Coronary artery (tissue), 2 donors: ENCODE results near the gene TRIO.

Source experiments
- DNase-seq: peaks from one replicate; pipeline ENCODE4 v3.0.0-alpha.2; 2017; ENCODE audit warnings: low spot score
- H3K27ac ChIP-seq, 2 donors: fragments of 200-600 bp; sonication (generic); one replicate each; pipeline ENCODE4 v1.5.1; 2016 to 2019
- H3K4me3 ChIP-seq: fragments of 200-600 bp; sonication (generic); 2 replicates; pipeline ENCODE4 v1.5.1; 2016; ENCODE audit warnings: mild to moderate bottlenecking, moderate library complexity
- TF ChIP-seq, protein P1 (sequence below): fragments of 200-600 bp; sonication (generic); IDR thresholded peaks from one replicate; pipeline ENCODE4 v1.5.1; 2019; ENCODE audit warnings: antibody characterized with exemption

Gene TRIO

DNA sequence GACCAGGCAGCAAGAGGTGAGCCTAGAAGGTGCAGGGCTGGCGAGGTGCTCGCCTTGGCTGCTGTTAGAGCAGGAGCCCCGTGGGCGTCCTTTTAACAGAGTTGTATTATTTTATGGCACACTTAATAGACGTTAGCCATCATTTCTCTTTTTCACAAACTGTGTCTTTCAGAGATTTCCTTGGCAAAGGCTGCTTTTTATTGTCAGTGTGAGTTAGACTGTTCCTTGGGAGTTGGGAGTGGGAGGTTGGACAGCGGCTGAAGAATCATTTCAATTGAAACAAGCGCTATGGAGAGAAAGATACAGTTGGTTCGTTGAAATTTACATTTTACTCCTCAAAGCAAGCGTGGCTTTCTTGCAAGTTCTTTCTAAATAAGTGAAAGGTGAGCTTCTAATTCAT is 133.2 kb downstream of the TRIO start:
- no peak overlapping the region for H3K4me3 ChIP-seq
- no peak for DNase-seq
- no peak overlapping the region for H3K27ac ChIP-seq
- TF ChIP-seq, protein P1, sequence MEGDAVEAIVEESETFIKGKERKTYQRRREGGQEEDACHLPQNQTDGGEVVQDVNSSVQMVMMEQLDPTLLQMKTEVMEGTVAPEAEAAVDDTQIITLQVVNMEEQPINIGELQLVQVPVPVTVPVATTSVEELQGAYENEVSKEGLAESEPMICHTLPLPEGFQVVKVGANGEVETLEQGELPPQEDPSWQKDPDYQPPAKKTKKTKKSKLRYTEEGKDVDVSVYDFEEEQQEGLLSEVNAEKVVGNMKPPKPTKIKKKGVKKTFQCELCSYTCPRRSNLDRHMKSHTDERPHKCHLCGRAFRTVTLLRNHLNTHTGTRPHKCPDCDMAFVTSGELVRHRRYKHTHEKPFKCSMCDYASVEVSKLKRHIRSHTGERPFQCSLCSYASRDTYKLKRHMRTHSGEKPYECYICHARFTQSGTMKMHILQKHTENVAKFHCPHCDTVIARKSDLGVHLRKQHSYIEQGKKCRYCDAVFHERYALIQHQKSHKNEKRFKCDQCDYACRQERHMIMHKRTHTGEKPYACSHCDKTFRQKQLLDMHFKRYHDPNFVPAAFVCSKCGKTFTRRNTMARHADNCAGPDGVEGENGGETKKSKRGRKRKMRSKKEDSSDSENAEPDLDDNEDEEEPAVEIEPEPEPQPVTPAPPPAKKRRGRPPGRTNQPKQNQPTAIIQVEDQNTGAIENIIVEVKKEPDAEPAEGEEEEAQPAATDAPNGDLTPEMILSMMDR = no peak

DNA sequence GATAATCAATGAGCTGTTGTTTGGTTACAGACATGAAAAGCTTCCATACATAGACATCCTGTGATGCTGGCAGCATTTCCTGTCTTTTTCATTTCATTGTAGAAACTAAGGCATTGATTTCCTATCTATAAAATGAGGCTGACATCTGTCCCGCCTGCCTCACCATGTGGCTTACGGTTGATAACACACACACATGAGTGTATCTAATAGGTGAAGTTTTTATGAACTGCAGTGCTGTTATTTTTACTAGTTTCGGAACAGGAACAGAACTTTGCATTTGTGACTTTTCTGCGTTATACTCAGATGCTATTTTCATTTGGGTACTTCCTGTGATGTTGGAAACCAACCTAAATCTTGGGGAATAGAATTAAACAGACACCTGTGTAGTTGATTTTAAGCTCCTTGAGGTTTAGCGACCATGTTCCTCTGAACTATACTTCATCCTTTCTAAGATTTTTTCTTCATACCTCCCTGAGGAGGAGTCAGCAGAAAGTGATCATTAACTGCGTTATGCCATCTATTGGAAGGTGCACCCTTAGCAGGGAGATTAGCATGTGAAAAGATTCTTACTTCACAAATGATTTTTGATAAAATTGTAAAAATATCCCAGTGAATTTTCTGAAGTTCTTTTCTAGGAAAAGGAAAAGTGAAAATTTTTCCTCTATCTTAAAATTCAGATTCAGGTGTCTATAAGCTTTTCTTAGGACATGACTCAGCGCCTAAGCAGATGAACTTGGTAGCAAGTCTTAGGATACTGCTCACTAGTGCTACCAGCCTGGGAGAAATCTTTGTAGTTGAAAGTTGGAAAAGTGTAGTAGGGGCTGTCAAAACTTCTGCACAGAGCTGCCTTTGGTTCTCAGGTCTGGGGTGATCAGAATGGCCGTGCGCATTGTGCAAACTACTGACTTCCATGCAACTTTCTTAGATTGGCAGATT is 134.5 kb downstream of the TRIO start:
- no peak overlapping the region for H3K4me3 ChIP-seq
- no peak for DNase-seq
- no peak overlapping the region for H3K27ac ChIP-seq
- TF ChIP-seq, protein P1 = no peak

DNA sequence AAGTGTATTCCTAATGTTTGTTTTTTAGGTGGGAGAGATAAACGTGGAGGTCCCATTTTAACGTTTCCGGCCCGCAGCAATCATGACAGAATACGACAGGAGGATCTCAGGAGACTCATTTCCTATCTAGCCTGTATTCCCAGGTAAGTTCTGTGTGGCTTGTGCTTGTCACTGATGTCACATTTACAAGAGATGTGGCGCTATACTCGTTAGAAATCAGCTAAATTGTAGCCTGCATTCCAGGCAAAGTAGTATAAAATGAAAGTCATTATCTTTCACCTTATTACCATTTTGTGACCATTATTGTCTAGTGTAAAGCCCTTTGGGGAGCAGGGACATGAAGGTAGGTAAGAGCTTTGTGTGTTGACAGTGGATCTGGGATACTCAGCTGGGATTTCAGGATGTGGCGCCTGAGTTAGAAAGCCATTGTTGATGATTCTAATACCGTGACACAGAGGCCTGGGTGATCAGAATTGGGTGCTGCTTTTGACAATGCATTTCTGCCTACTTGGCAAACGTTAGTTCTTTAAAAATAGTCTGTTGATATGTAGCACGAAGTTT is 137.2 kb downstream of the TRIO start:
- TF ChIP-seq, protein P1 = no peak
- no peak for DNase-seq
- no peak overlapping the region for H3K27ac ChIP-seq
- no peak overlapping the region for H3K4me3 ChIP-seq

DNA sequence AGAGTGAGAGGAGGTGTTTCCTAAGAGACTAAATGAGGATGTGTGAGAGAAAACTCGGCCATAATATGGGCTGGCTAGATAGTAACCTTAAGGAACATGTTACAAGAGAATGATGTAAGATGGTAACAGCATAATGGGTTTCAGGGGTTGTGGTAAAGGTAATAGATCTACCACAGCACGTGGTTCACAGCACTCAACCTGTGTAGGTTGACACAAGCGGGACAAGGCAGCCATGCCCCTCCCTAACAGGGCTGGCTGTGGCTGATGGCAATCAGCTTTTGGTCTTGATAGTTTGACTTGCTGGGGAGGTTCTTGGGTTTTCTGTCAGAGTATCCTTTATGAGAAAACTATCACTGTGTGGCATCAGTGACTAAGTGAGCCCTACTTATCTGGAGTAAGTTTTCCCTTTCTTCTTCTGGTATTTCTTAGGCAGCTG is 138.6 kb downstream of the TRIO start:
- DNase-seq = no peak
- Histone ChIP-seq H3K4me3 (no peak overlapping the region), H3K27ac (no peak overlapping the region)
- TF ChIP-seq, protein P1 = no peak

DNA sequence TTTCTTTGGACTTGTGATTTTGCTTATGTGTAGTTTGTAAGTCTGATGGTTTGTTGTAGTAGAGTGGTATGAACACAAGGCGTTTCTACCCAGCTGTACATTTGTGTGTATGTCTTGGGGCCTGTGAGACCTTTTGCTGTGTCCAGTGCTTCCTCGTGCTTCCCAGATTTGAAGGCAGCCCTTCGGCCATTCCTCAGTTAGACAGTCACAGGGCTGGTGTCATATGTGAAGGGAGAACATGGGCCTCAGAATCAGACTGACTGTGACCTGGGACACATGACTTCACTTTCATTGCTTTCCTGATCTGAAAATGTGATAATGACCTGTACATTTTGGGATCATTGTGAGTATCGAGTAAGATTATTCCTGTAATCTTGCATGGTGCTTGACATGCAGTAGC is 140.0 kb downstream of the TRIO start:
- TF ChIP-seq, protein P1 = no peak
- DNase-seq = no peak
- H3K27ac ChIP-seq = no peak overlapping the region
- no peak overlapping the region for H3K4me3 ChIP-seq

DNA sequence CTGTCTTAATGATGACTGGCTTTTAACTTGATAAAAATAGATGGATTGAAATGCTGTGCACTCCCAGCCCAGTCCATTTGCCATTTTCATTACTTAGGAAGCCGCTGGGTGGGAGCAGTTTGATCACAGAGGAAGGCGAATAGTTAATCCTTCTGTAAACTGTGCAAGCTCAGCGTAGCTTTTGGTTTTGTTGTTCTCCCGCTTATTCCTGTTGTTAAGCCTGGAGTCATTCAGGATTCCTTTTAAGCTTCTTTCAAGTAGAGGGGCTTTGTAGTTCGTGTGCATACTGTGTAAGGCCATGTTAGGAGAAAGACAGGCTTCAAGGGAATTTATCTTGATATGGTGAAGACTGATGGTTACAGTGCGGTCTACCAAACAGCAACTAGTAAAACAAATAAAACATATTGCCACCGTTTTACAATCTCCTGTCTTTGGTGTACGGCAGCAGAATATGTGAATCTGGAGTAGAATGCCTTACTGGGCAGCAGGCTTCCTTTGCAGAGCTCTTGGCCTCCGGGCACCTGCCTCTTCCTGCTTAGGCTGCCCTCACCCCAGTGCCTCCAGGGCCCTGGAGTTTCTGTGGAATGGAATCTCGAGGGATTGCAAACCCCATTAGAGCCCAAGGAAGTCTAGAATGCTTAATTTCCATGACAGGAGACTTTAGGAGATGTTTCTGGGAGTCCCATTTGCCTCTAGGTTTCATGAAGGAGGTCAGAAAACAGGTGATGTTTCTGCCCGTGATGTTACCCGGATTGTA is 141.4 kb downstream of the TRIO start:
- TF ChIP-seq, protein P1 = no peak
- H3K27ac ChIP-seq = no peak overlapping the region
- DNase-seq = no peak
- H3K4me3 ChIP-seq = no peak overlapping the region
